NT2/D1 (cell line): ENCODE measurements around the gene LBHD1.

Experiments
- SUZ12 ChIP-seq: IDR thresholded peaks from 2 replicates; pipeline ENCODE4 v1.6.1; 2011; ENCODE audit not compliant: insufficient read length, insufficient read depth; ENCODE audit errors: extremely low read depth
- YY1 ChIP-seq: IDR thresholded peaks from 2 replicates; pipeline ENCODE4 v1.6.1; 2011; ENCODE audit not compliant: insufficient read length, insufficient read depth

GRCh38 chr11:62622476-62623089 lies 49.5 kb downstream of the LBHD1 start:
- no peak for TF ChIP-seq YY1
- no peak for TF ChIP-seq SUZ12
